NCI-H82 (cell line): Measurements from ENCODE around the gene LGI2.

Experiments used
- DNase-seq: peaks from one replicate; lab custom pipeline; 2025; lab: John Stamatoyannopoulos, UW

The LGI2 gene

GRCh38 chr4:24963277-24963676 lies 67.5 kb downstream of the LGI2 start:
- no peak for DNase-seq

DNA sequence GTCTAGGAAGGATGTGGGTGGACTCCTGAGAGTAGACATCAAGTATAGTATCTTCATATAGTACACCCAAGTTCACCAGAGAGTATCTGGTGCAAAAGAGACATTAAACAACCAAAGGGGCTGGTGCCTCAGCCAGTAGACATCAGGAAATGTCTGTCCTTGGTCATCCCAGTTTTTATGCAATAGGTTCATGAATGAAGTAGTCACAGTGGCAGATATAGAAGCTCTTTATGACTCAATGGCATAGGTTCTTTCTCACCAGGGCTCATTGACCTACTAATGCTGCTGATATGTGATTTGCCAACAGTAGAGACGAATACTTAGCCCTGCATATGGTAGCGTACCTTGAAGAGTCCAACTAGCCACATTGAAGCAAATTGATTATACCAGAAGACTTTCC lies 72.9 kb downstream of the LGI2 start:
- no peak for DNase-seq

- DNase-seq: no peak
Observed at GRCh38 chr4:24956763-24957162, 74.0 kb downstream of the LGI2 start.

DNA sequence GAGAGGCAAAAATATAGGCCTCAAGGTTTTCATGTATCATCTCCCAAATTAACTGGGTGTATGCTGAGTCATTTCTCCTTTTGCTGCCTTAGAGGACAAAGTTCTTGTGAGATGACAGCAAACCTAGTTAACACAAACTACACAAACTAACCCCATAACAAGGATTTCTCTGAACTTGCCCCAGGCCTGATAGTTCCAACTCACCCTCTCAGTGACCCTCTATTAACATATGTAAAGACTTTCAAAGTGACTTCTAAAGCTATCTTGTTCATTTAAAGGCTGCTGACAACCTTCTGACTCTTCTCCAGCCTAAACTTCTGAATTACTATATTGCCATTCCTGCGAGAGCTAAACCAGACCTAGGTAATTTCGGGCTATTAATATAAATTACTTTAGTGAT lies 74.7 kb downstream of the LGI2 start:
- no peak for DNase-seq

GRCh38 chr4:24952667-24953066 lies 78.1 kb downstream of the LGI2 start:
- no peak for DNase-seq

GRCh38 chr4:24949970-24950369 lies 80.8 kb downstream of the LGI2 start:
- no peak for DNase-seq
